ENCODE results near the gene HLA-DPB1.

DNA sequence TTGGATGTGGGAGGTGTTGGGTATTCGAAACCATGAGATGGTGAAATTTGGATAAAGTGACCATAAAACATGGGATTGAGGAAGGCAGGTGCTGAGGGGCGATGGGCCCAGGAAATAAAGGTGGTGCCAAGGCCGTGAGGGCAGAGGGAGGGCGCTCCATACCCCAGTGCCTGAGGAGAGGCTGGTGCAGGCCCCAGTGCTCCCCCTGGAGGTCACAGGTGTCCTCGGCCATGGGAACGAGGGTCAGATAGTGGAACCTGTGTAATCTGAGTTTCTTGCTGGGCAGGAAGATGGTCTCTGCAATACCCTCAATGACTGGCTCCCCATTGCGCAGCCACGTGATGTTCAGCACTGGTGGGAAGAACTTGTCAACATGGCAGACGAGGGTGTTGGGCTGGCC lies 16.2 kb downstream of the HLA-DPB1 start:
- no peak for TF ChIP-seq POLR2AphosphoS5 (IDR thresholded peaks at IDR 0.05)
- TF ChIP-seq EZH2 (IDR thresholded peaks at IDR 0.05; ENCODE audit: borderline replicate concordance, insufficient read depth, low read length, poor library complexity, severe bottlenecking): no peak
- TF ChIP-seq, protein P1, sequence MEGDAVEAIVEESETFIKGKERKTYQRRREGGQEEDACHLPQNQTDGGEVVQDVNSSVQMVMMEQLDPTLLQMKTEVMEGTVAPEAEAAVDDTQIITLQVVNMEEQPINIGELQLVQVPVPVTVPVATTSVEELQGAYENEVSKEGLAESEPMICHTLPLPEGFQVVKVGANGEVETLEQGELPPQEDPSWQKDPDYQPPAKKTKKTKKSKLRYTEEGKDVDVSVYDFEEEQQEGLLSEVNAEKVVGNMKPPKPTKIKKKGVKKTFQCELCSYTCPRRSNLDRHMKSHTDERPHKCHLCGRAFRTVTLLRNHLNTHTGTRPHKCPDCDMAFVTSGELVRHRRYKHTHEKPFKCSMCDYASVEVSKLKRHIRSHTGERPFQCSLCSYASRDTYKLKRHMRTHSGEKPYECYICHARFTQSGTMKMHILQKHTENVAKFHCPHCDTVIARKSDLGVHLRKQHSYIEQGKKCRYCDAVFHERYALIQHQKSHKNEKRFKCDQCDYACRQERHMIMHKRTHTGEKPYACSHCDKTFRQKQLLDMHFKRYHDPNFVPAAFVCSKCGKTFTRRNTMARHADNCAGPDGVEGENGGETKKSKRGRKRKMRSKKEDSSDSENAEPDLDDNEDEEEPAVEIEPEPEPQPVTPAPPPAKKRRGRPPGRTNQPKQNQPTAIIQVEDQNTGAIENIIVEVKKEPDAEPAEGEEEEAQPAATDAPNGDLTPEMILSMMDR (IDR thresholded peaks at IDR 0.05; ENCODE audit: poor library complexity, severe bottlenecking): no peak
- TF ChIP-seq EP300 (conservative IDR thresholded peaks at IDR 0.05; ENCODE audit: poor library complexity, severe bottlenecking): no peak
- no peak for TF ChIP-seq TAF1 (IDR thresholded peaks at IDR 0.05; ENCODE audit: low read depth)
- TF ChIP-seq, protein P2, sequence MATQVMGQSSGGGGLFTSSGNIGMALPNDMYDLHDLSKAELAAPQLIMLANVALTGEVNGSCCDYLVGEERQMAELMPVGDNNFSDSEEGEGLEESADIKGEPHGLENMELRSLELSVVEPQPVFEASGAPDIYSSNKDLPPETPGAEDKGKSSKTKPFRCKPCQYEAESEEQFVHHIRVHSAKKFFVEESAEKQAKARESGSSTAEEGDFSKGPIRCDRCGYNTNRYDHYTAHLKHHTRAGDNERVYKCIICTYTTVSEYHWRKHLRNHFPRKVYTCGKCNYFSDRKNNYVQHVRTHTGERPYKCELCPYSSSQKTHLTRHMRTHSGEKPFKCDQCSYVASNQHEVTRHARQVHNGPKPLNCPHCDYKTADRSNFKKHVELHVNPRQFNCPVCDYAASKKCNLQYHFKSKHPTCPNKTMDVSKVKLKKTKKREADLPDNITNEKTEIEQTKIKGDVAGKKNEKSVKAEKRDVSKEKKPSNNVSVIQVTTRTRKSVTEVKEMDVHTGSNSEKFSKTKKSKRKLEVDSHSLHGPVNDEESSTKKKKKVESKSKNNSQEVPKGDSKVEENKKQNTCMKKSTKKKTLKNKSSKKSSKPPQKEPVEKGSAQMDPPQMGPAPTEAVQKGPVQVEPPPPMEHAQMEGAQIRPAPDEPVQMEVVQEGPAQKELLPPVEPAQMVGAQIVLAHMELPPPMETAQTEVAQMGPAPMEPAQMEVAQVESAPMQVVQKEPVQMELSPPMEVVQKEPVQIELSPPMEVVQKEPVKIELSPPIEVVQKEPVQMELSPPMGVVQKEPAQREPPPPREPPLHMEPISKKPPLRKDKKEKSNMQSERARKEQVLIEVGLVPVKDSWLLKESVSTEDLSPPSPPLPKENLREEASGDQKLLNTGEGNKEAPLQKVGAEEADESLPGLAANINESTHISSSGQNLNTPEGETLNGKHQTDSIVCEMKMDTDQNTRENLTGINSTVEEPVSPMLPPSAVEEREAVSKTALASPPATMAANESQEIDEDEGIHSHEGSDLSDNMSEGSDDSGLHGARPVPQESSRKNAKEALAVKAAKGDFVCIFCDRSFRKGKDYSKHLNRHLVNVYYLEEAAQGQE (IDR thresholded peaks at IDR 0.05; ENCODE audit: borderline replicate concordance): no peak
- TF ChIP-seq RAD21 (conservative IDR thresholded peaks at IDR 0.05): no peak
- no peak for TF ChIP-seq SMC3 (conservative IDR thresholded peaks at IDR 0.05; ENCODE audit: poor library complexity)

All from neural cell (in vitro differentiated cells).